ENCODE data around the gene KRTAP1-5. TPM values are rescaled to one million over a fixed set of nuclear protein-coding genes. Genes with fewer than 3 reads are reported as not detected.

KRTAP1-5 gene
- total RNA-seq, 4 donors from 2014 or later = not detected

DNA sequence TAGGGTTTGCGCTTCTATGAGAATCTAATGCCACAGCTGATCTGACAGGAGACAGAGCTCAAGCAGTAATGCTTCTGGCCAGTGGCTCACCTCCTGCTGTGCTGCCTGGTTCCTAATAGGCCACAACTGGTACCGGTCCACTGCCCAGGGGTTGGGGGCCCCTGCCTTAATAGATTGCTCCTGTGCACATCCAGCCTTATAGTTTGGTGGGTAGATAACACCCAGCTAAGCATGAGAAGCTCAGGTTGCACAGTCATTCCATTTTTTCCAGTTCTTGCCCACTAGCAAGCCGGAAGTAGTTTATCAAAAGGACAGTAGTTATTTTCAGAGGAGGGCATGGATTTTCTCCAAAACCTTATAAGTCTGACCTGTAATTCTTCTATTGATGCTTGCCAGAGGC is 7.6 kb downstream of the KRTAP1-5 start:
- peaks cover 0 to 6% (median 0%) of the 10 kb centered on the region in 4 donors for H3K27me3 ChIP-seq
- no peaks in the 10 kb centered on the region for H3K9me3 ChIP-seq
- H3K4me1 ChIP-seq = no peaks in the 10 kb centered on the region
- TF ChIP-seq POLR2AphosphoS5 (IDR thresholded peaks at IDR 0.05) (no peak), POLR2A (IDR thresholded peaks at IDR 0.05; ENCODE audit: low read depth) (no peak), EP300 (IDR thresholded peaks at IDR 0.05) (no peak)
- TF ChIP-seq, protein P1, sequence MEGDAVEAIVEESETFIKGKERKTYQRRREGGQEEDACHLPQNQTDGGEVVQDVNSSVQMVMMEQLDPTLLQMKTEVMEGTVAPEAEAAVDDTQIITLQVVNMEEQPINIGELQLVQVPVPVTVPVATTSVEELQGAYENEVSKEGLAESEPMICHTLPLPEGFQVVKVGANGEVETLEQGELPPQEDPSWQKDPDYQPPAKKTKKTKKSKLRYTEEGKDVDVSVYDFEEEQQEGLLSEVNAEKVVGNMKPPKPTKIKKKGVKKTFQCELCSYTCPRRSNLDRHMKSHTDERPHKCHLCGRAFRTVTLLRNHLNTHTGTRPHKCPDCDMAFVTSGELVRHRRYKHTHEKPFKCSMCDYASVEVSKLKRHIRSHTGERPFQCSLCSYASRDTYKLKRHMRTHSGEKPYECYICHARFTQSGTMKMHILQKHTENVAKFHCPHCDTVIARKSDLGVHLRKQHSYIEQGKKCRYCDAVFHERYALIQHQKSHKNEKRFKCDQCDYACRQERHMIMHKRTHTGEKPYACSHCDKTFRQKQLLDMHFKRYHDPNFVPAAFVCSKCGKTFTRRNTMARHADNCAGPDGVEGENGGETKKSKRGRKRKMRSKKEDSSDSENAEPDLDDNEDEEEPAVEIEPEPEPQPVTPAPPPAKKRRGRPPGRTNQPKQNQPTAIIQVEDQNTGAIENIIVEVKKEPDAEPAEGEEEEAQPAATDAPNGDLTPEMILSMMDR (IDR thresholded peaks at IDR 0.05) = no peak
- no peak for DNase-seq (ENCODE audit: extremely low spot score)
- H3K4me3 ChIP-seq = no peak overlapping the region
- WGBS = 88% methylated on average over 3 of the region's 3 CpGs
- intact Hi-C loops (cut with DNase I) = no loop called here
- no peak overlapping the region for H3K27ac ChIP-seq (replicated peaks in 1 of 4)
- no peaks in the 10 kb centered on the region for H3K36me3 ChIP-seq

DNA sequence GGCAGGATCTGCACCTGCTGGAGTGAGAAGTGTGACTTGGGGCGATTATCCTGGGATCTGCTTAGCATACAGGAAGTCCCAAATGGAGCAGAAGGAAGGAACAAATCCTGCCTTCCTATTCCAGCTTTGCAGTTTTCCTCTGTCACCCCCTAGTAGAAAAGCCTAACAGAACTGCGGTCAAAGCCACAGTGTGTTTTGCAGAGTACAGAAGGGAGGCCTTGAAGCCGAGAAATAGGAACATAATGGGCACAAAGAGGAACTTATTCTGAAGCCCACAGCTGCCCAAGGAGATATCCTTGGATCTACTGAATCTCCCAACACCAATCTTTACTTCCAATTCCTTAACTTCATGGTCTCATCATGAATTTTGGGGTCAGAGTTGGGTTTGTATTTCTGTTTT is 8.5 kb downstream of the KRTAP1-5 start:
- intact Hi-C loops (cut with DNase I) = no loop called here
- Histone ChIP-seq H3K27ac (replicated peaks in 1 of 4) (no peak overlapping the region), H3K27me3 (peaks cover 0 to 6% (median 0%) of the 10 kb centered on the region in 4 donors), H3K36me3 (no peaks in the 10 kb centered on the region), H3K4me3 (no peak overlapping the region), H3K9me3 (no peaks in the 10 kb centered on the region), H3K4me1 (no peaks in the 10 kb centered on the region)
- no peak for DNase-seq (ENCODE audit: extremely low spot score)
- TF ChIP-seq, protein P1 (IDR thresholded peaks at IDR 0.05) = no peak
- TF ChIP-seq EP300 (IDR thresholded peaks at IDR 0.05) (no peak), POLR2AphosphoS5 (IDR thresholded peaks at IDR 0.05) (no peak), POLR2A (IDR thresholded peaks at IDR 0.05; ENCODE audit: low read depth) (no peak)
- WGBS = 61% methylated on average over 3 of the region's 3 CpGs

DNA sequence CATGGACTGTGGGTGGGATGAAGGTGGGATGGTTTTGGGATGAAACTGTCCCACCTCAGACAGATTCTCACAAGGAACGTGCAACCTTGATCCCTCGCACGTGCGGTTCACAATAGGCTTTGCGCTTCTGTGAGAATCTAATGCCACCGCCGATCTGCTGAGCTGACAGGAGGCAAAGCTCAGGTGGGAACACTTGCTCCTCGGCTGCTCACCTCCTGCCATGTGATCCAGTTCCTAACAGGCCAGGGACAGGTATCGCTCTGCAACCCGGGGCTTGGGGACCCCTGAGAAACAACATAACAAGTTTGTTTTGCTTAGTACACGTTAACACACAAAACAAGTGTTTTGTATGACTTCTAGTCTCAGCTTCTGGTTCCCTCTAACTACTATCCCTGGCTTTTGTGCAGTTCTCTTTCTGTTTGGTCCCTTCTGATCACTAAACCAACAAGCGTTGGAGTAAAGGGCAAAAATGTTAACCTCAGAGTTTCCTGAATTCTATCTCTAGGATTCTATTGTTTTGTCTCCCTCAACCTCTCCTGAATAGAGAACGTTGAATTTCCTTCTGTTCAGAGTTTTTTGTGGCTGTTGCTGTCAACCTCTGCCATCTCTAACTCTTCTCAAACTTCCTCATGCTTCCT is 10.3 kb downstream of the KRTAP1-5 start:
- H3K27me3 ChIP-seq = peaks cover 0 to 6% (median 0%) of the 10 kb centered on the region in 4 donors
- no peak overlapping the region for H3K27ac ChIP-seq (replicated peaks in 1 of 4)
- intact Hi-C loops (cut with DNase I) = no loop called here
- no peak overlapping the region for H3K4me3 ChIP-seq
- no peaks in the 10 kb centered on the region for H3K36me3 ChIP-seq
- H3K4me1 ChIP-seq = no peaks in the 10 kb centered on the region
- no peaks in the 10 kb centered on the region for H3K9me3 ChIP-seq
- TF ChIP-seq POLR2A (IDR thresholded peaks at IDR 0.05; ENCODE audit: low read depth) (no peak), POLR2AphosphoS5 (IDR thresholded peaks at IDR 0.05) (no peak), EP300 (IDR thresholded peaks at IDR 0.05) (no peak)
- TF ChIP-seq, protein P1 (IDR thresholded peaks at IDR 0.05) = no peak
- DNase-seq (ENCODE audit: extremely low spot score) = no peak
- WGBS = 85% methylated on average over 13 of the region's 13 CpGs

DNA sequence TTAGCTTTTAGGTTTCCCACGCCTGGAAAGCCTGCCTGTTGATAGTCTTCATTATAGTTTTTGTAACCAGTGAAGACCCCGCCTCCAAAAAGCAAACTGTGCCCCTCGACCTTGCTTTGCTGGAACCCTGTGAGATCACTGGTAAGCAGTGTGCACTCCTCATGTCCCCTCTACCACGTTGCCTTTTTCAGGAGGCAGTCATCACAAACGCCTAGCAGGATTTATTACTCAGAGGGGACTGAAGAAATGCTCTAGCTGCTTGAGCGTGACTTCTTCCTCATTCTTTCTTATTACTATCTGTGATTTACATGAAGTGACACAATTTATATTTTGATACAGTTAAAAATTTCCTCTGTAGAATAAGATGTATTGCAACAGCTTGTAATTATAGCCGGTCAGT is 11.6 kb downstream of the KRTAP1-5 start:
- no peak for TF ChIP-seq POLR2AphosphoS5 (IDR thresholded peaks at IDR 0.05)
- no peak for TF ChIP-seq EP300 (IDR thresholded peaks at IDR 0.05)
- TF ChIP-seq POLR2A (IDR thresholded peaks at IDR 0.05; ENCODE audit: low read depth) = no peak
- TF ChIP-seq, protein P1 (IDR thresholded peaks at IDR 0.05) = no peak
- no peaks in the 10 kb centered on the region for H3K36me3 ChIP-seq
- DNase-seq (ENCODE audit: extremely low spot score) = no peak
- H3K4me3 ChIP-seq = no peak overlapping the region
- no peaks in the 10 kb centered on the region for H3K4me1 ChIP-seq
- H3K9me3 ChIP-seq = no peaks in the 10 kb centered on the region
- H3K27ac ChIP-seq (replicated peaks in 1 of 4) = no peak overlapping the region
- H3K27me3 ChIP-seq = peaks cover 0 to 6% (median 0%) of the 10 kb centered on the region in 4 donors
- intact Hi-C loops (cut with DNase I) = no loop called here
- WGBS = 79% methylated on average over 7 of the region's 7 CpGs

DNA sequence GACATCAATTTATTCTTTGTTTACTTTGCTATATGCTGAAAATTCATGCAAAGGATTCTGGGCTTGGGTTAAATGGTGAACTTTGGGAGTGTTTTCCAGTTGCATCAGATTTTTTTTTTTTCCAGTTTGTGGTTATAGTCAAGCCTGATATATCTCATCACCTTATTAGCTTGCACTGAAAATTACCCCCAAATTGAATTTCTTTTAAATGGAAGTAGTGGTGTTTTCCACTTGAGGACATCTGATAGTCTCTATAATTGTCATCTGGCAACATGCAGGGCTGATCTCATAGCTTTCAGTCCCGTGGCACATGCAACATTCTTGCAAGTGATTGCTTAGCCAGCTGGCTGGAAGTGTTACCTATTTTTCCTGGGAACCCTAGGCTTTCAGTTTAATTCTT is 13.4 kb downstream of the KRTAP1-5 start:
- Histone ChIP-seq H3K27ac (replicated peaks in 1 of 4) (no peak overlapping the region), H3K36me3 (no peaks in the 10 kb centered on the region), H3K9me3 (no peaks in the 10 kb centered on the region), H3K4me3 (no peak overlapping the region), H3K27me3 (peaks cover 0 to 6% (median 0%) of the 10 kb centered on the region in 4 donors), H3K4me1 (no peaks in the 10 kb centered on the region)
- intact Hi-C loops (cut with DNase I) = no loop called here
- no peak for TF ChIP-seq POLR2A (IDR thresholded peaks at IDR 0.05; ENCODE audit: low read depth)
- TF ChIP-seq POLR2AphosphoS5 (IDR thresholded peaks at IDR 0.05) = no peak
- no peak for TF ChIP-seq EP300 (IDR thresholded peaks at IDR 0.05)
- TF ChIP-seq, protein P1 (IDR thresholded peaks at IDR 0.05) = no peak
- no peak for DNase-seq (ENCODE audit: extremely low spot score)
- WGBS = 33% methylated on average over 1 of the region's 1 CpG
